Calu3 (cell line): ENCODE data around the gene AEBP2. TPM values are rescaled to one million over a fixed set of nuclear protein-coding genes. Genes with fewer than 3 reads are reported as not detected.

ENCODE experiments used
- BruUV-seq: library from RNA; stranded (reverse); fragments of 400-500 nt; replicated peaks from 2 replicates; lab custom pipeline; 2021; lab: Mats Ljungman, UMichigan
- CTCF ChIA-PET: fragments of 300-600 bp; sonication (Branson Sonifier 250); formaldehyde crosslinking; loops from one replicate; lab custom pipeline; 2022; ENCODE audit warnings: antibody characterized with exemption; lab: Charles Lee
- DNase-seq: peaks from one replicate; pipeline ENCODE4 v3.0.0; 2022
- H3K27ac Mint-ChIP-seq: one replicate; pipeline ENCODE4 v1.8.0; 2022; ENCODE audit warnings: mixed read lengths; ENCODE audit not compliant: unreplicated experiment
- H3K27me3 Mint-ChIP-seq: one replicate; pipeline ENCODE4 v1.8.0; 2022; ENCODE audit warnings: mixed read lengths; ENCODE audit not compliant: unreplicated experiment
- H3K36me3 Mint-ChIP-seq: one replicate; pipeline ENCODE4 v1.8.0; 2022; ENCODE audit warnings: mild to moderate bottlenecking, moderate library complexity, mixed read lengths; ENCODE audit not compliant: insufficient read depth, unreplicated experiment
- H3K4me1 Mint-ChIP-seq: one replicate; pipeline ENCODE4 v1.8.0; 2022; ENCODE audit warnings: mild to moderate bottlenecking, low read depth, mixed read lengths; ENCODE audit not compliant: unreplicated experiment
- H3K4me3 Mint-ChIP-seq: one replicate; pipeline ENCODE4 v1.8.0; 2022; ENCODE audit warnings: mild to moderate bottlenecking, low read depth, moderate library complexity, mixed read lengths; ENCODE audit not compliant: unreplicated experiment
- H3K9me3 Mint-ChIP-seq: one replicate; pipeline ENCODE4 v1.8.0; 2022; ENCODE audit warnings: low read depth, mixed read lengths; ENCODE audit not compliant: unreplicated experiment
- intact Hi-C: fragments of 100-400 bp; cut with micrococcal nuclease; formaldehyde crosslinking; loops from one replicate; pipeline ENCODE4 v1.10.0; 2022; ENCODE audit not compliant: unreplicated experiment
- total RNA-seq: library from RNA; stranded (reverse); gene quantifications from 2 replicates; pipeline ENCODE4 v1.2.3, GENCODE V29; 2022
- TF ChIP-seq, protein P1 (sequence below): fragments of 200-600 bp; IDR thresholded peaks from one replicate; pipeline ENCODE4 v1.8.0; 2022; ENCODE audit warnings: antibody characterized with exemption; ENCODE audit not compliant: unreplicated experiment

The AEBP2 gene
- total RNA-seq, 1 experiment from 2014 or later: 53.6 TPM

DNA sequence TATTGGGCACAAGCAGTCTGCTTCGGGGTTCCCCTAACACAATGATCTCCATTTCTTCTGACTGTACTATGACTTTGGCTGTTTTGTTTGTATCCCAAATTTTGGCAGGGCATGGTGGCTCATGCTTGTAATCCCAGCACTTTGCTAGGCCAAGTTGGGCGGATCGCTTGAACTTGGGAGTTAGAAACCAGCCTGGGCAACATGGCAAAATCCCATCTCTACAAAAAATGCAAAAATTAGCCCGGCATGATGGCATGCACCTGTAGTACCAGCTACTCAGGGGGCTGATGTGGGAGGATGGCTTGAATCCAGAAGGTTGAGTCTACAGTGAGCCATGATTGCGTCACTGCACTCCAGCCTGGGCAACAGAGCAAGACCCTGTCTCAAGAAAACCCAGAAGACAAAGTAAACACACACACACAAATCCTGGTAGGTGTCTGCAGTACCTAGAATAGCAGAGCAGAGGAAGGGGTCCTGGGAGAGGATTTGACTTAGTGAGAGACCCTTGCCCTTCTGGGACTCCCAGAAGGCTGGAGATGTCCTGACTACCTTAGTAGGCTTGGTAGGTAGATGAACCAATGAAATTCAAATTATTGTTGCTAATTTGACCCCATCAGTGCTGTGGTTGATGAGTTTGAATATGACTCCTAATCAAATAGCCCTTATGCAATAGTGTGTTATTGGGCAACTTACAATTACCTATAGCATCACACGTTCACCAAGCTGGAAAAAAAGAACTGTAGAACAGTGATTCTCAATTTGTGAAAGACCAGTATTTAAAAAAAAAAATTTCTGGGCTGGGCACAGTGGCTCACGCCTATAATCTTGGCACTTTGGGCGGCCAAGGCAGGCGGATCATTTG lies 6.8 kb upstream of the AEBP2 start:
- H3K27ac Mint-ChIP-seq: peak overlapping the region; percentile 95
- DNase-seq: no peak
- no peaks in the 10 kb centered on the region for H3K27me3 Mint-ChIP-seq
- no TSS peak for BruUV-seq
- no peaks in the 10 kb centered on the region for H3K36me3 Mint-ChIP-seq
- H3K4me3 Mint-ChIP-seq: no peak overlapping the region
- H3K4me1 Mint-ChIP-seq: peaks cover 11% of the 10 kb centered on the region
- no peaks in the 10 kb centered on the region for H3K9me3 Mint-ChIP-seq
- TF ChIP-seq, protein P1, sequence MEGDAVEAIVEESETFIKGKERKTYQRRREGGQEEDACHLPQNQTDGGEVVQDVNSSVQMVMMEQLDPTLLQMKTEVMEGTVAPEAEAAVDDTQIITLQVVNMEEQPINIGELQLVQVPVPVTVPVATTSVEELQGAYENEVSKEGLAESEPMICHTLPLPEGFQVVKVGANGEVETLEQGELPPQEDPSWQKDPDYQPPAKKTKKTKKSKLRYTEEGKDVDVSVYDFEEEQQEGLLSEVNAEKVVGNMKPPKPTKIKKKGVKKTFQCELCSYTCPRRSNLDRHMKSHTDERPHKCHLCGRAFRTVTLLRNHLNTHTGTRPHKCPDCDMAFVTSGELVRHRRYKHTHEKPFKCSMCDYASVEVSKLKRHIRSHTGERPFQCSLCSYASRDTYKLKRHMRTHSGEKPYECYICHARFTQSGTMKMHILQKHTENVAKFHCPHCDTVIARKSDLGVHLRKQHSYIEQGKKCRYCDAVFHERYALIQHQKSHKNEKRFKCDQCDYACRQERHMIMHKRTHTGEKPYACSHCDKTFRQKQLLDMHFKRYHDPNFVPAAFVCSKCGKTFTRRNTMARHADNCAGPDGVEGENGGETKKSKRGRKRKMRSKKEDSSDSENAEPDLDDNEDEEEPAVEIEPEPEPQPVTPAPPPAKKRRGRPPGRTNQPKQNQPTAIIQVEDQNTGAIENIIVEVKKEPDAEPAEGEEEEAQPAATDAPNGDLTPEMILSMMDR: no peak
- intact Hi-C loops: no loop called here
- CTCF ChIA-PET: no interaction called here

DNA sequence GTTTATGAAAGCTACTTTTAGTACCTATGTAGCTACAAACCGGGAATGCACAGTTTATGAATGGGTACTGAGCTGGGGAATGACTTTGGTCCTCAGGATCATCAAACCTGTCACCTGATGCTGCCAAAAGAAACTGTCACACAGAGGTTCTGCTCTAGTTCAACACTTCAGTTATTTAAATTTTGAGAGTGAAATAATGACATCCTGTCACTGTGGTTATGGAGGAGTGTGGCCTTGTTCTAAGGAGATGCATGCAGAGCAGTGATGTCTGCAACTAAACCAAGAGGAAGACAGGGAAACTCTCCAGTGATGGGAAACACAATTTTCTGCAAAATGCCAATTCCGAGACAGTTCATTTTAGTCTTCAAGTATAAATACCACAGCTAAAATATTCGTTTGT lies 4.8 kb upstream of the AEBP2 start:
- TF ChIP-seq, protein P1: no peak
- H3K4me1 Mint-ChIP-seq: peaks cover 11% of the 10 kb centered on the region
- CTCF ChIA-PET: interaction anchor here (0.6 to 0.7 kb wide), 2 partner anchors 121 to 580 kb away, joined by 3 to 4 read pairs; no protein-coding TSS in a partner anchor
- intact Hi-C loops: no loop called here
- H3K27me3 Mint-ChIP-seq: no peaks in the 10 kb centered on the region
- H3K9me3 Mint-ChIP-seq: no peaks in the 10 kb centered on the region
- no peak overlapping the region for H3K4me3 Mint-ChIP-seq
- BruUV-seq: no TSS peak
- H3K36me3 Mint-ChIP-seq: peaks cover 7% of the 10 kb centered on the region
- no peak for DNase-seq
- no peak overlapping the region for H3K27ac Mint-ChIP-seq

DNA sequence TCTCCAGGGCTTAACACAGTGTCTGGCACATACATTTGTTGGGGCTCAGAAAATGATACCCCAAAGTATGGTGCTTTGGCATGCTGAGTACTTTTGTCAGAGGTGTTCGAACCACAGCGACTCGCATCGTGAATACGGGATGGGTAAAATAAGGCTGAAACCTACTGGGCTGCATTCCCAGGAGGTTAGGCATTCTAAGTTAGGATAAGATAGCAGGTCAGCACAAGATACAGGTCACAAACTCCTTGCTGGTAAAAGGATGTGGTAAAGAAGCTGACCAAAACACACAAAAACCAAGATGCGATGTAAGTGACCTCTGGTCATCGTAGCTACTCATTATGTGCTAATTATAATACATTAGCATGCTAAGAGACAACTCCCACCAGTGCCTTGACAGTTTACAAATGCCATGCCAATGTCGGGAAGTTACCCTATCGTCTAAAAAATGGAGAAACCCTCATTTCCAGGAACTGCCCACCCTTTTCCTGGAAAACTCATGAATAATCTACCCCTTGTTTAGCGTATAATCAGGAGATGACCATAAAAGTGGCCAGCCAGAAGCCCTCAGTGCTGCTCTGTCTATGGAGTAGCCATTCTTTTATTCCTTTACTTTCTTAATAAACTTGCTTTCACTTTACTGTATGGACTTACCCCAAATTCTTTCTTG lies 3.3 kb upstream of the AEBP2 start:
- no TSS peak for BruUV-seq
- no peak for DNase-seq
- Mint-ChIP-seq H3K4me1 (peaks cover 11% of the 10 kb centered on the region), H3K27ac (no peak overlapping the region), H3K4me3 (no peak overlapping the region), H3K36me3 (peaks cover 21% of the 10 kb centered on the region), H3K27me3 (no peaks in the 10 kb centered on the region), H3K9me3 (no peaks in the 10 kb centered on the region)
- TF ChIP-seq, protein P1: no peak
- CTCF ChIA-PET: no interaction called here
- intact Hi-C loops: no loop called here

DNA sequence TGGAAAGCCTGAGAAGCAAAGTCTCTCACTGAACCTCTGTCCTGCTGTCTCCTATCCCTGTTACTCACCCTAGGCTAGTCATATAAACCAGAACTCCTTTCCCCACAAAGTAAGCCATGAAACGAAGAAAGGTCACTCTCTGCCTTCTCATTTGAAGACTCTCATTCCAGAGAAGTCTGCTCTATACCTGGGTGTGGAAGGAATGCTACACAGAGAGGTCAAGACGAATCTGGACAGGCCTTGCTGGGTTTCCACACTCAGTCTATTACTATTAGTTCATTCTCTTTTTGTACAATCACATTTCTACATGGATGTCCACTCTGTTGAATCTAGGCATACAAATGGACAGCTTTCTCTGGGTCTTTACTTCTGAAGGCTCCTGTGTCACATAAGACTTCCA lies 2.4 kb upstream of the AEBP2 start:
- no peaks in the 10 kb centered on the region for H3K27me3 Mint-ChIP-seq
- intact Hi-C loops: no loop called here
- no peak overlapping the region for H3K27ac Mint-ChIP-seq
- H3K4me1 Mint-ChIP-seq: peaks cover 6% of the 10 kb centered on the region
- BruUV-seq: no TSS peak
- no peak for DNase-seq
- H3K4me3 Mint-ChIP-seq: no peak overlapping the region
- H3K9me3 Mint-ChIP-seq: no peaks in the 10 kb centered on the region
- TF ChIP-seq, protein P1: no peak
- H3K36me3 Mint-ChIP-seq: peaks cover 31% of the 10 kb centered on the region
- CTCF ChIA-PET: no interaction called here
